Naive thymus-derived CD8-positive, alpha-beta T cell (primary cell): ENCODE data around the gene USP49. TPM values are rescaled to one million over a fixed set of nuclear protein-coding genes. Genes with fewer than 3 reads are reported as not detected.
A peak's percentile ranks its signal among the peaks of the same experiment; 100 is the strongest.

Source experiments
- ATAC-seq, 2 donors: fragments of 150-1000 bp; cut with Tn5 transposase in 1 of 2; sonication (Bioruptor Pico), chemical (Tn5 transposase) in 1 of 2; 1 replicate in 1 of 2; 2 replicates in 1 of 2; pipeline ENCODE4 v1.10.0; 2021; ENCODE audit warnings: mild to moderate bottlenecking in 2 of 2, moderate library complexity in 2 of 2
- POLR2A ChIA-PET: fragments of 350-600 bp; sonication (Branson Sonifier 250); formaldehyde crosslinking; loops from one replicate; lab custom pipeline; 2021; ENCODE audit warnings: antibody characterized with exemption; lab: Charles Lee
- DNase-seq, 10 donors: peaks; one replicate each; pipeline versions ENCODE4 v3.0.0 to v3.0.0-alpha.2; 2020 to 2022
- H3K27ac Mint-ChIP-seq, 10 donors: one replicate each; pipeline ENCODE4 v1.8.0; 2020 to 2022; ENCODE audit warnings: mild to moderate bottlenecking in 10 of 10, mixed read lengths in 10 of 10, moderate library complexity in 4 of 10, inconsistent platforms in 1 of 10
- H3K27me3 Mint-ChIP-seq, 5 donors: one replicate each; pipeline ENCODE4 v1.8.0; 2021 to 2022; ENCODE audit warnings: mixed read lengths in 5 of 5
- H3K36me3 Mint-ChIP-seq, 3 donors: one replicate each; pipeline ENCODE4 v1.8.0; 2020 to 2022; ENCODE audit warnings: mixed read lengths in 3 of 3, mild to moderate bottlenecking in 2 of 3, inconsistent platforms in 1 of 3
- H3K4me1 Mint-ChIP-seq, 4 donors: one replicate each; pipeline ENCODE4 v1.8.0; 2021 to 2022; ENCODE audit warnings: mixed read lengths in 4 of 4
- H3K4me3 Mint-ChIP-seq, 10 donors: one replicate each; pipeline ENCODE4 v1.8.0; 2020 to 2022; ENCODE audit warnings: mild to moderate bottlenecking in 10 of 10, mixed read lengths in 10 of 10, moderate library complexity in 6 of 10, inconsistent platforms in 1 of 10
- H3K9me3 Mint-ChIP-seq, 9 donors: one replicate each; pipeline ENCODE4 v1.8.0; 2020 to 2022; ENCODE audit warnings: mixed read lengths in 9 of 9, mild to moderate bottlenecking in 3 of 9, inconsistent platforms in 1 of 9, moderate library complexity in 1 of 9
- polyA plus RNA-seq, 3 donors: library from polyadenylated mRNA; unstranded; fragments of 300-500 nt; fragmentation: Illumina TruSeq; gene quantifications; one replicate each; pipeline ENCODE4 v1.2.3, GENCODE V29; 2021
- total RNA-seq, 8 experiments: library from RNA in 2 of 8; stranded (reverse) in 2 of 8; gene quantifications; one replicate each; pipeline ENCODE4 v1.2.3 and lab custom pipeline; 2021 to 2026

The USP49 gene
- total and polyA plus RNA-seq, 5 experiments from 2014 or later, result 0.34 to 3.0 (median 0.48) TPM

DNA sequence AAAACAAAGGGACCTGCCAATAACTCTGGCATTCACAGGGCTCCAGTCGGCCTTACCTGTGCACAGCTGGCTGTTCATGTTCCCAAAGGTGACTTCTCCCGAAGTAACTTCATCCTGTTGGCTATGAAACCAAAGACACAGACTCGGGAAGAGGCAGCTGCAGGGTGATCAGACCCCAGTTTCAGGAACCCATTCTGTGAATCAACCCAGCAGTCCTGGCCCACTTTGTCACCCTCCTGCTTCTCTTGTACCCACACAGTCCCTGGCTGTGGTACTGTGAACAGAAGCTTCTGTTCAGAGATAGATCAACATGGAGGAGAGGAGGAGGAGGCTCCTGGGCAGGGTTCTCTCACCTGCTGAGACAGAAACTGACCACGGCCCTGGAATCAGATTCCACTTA is 139.3 kb downstream of the USP49 start:
- Mint-ChIP-seq H3K27me3 (peaks cover 0 to 4% (median 0%) of the 10 kb centered on the region in 5 donors), H3K9me3 (no peaks in the 10 kb centered on the region), H3K4me3 (no peak overlapping the region), H3K27ac (peak overlapping the region in 1 of 10 donors; percentile 7), H3K4me1 (peaks cover 0 to 16% (median 2%) of the 10 kb centered on the region in 4 donors), H3K36me3 (no peaks in the 10 kb centered on the region)
- DNase-seq (no peak), ATAC-seq (no peak)
- POLR2A ChIA-PET, result no interaction called here

DNA sequence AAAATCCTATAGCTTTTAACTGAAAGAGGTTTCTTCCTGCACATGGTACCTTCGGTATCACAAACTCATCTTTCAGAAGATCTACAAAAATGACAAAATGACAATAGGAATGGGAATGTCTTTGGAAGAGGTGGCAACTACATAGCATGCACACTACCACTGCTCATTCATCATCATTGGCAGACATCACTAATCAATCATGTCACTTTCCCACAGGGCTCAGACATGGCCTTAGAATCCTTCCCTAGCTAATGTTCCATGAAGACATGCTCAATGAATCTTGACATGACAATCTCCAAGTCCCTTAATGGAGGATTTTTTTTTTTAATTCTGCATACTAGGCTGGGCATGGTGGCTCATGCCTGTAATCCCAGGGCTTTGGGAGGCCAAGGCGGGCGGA is 144.8 kb downstream of the USP49 start:
- no peaks in the 10 kb centered on the region for H3K36me3 Mint-ChIP-seq
- no peaks in the 10 kb centered on the region for H3K9me3 Mint-ChIP-seq
- POLR2A ChIA-PET, result no interaction called here
- no peak overlapping the region for H3K27ac Mint-ChIP-seq
- no peaks in the 10 kb centered on the region for H3K4me1 Mint-ChIP-seq
- ATAC-seq (no peak), DNase-seq (no peak)
- no peak overlapping the region for H3K4me3 Mint-ChIP-seq
- peaks cover 0 to 6% (median 3%) of the 10 kb centered on the region in 5 donors for H3K27me3 Mint-ChIP-seq

DNA sequence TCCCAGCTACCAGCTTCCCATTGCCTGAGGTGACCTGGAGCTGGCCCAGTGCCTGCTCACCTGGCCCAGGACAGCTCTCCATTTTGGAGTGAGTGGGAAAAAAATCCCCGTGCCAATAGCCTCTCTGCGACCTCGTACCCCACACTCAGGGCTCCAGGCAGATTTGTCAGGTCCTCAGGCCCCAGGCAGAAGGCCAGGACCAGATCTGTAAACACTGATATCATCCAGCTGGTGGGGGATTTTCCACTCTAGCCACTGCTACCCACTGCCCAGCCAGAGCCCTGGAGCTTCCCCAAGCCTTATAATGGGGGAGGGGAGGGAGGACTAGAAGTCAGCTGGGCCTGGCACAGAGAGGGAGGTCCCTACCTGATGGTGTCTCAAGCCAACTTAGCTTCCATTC is 146.6 kb downstream of the USP49 start:
- ATAC-seq, result no peak
- Mint-ChIP-seq H3K4me1 (no peaks in the 10 kb centered on the region), H3K27ac (no peak overlapping the region), H3K4me3 (no peak overlapping the region), H3K9me3 (no peaks in the 10 kb centered on the region), H3K27me3 (peaks cover 0 to 5% (median 0%) of the 10 kb centered on the region in 5 donors), H3K36me3 (no peaks in the 10 kb centered on the region)
- POLR2A ChIA-PET, result interaction anchor here (0.6 kb wide), 1 partner anchor 194 kb away, joined by 5 read pairs; no protein-coding TSS in a partner anchor
- no peak for DNase-seq

DNA sequence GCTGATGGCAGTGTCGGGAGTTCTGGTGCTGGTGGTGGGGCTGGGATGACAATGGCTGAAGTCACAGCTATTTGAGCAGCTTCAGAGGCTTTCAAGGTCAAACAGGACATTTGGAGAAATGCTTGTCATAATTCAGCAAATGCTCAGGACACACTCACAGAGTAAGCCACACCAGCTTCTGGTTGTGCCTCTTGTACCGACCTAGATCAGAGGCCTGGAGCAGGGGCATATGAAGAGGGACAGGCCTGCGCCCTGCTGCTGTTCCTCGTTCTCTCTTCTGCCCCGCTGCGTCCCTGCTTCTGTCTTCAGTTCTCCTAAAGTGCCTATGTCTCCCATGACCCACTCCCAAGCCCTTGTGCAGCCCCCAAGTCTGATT is 147.1 kb downstream of the USP49 start:
- Mint-ChIP-seq H3K27me3 (peaks cover 0 to 5% (median 0%) of the 10 kb centered on the region in 5 donors), H3K4me1 (no peaks in the 10 kb centered on the region), H3K9me3 (no peaks in the 10 kb centered on the region), H3K4me3 (no peak overlapping the region), H3K27ac (no peak overlapping the region), H3K36me3 (no peaks in the 10 kb centered on the region)
- no peak for DNase-seq
- POLR2A ChIA-PET, result interaction anchor here (0.6 kb wide), 1 partner anchor 195 kb away, joined by 5 read pairs; no protein-coding TSS in a partner anchor
- ATAC-seq, result no peak

DNA sequence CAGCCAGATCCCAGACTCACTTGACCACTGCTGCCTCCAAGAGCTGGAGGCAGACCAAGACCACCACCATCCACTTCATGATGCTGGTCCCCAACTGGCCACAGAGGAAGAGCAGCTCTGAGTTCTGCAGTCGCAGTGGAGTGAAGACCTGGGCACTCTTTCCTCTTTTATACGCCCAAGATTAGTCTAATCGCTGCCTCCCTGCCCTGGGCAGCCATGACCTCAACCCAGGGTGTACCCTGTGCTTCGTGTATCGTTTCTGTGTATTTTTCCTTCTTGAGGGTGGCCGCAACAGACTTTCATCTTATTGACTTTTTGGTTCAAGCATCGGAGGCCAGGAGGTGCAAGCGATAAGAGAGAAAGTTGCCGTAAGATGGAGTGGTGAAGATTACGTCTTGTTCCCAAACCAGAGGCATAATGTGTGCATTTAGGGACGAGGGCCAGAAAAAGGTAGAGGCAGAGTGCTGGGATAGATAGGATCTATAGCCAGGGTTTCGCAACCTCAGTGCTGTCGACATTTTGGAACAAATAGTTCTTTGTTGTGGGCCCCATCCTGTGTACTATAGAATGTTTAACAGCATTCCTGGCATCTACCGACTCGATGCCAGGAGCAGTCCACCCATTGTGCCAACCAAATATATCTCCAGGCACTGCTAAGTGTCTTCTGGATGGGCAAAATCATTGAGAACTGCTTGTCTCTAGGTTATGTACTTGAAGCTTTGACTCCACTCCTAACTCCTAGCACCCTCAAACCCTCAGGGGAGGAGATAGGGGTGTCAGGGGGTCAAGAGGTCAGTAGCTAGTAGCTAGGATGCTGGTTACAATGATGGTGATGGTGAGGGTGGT is 147.7 kb downstream of the USP49 start, which contains the start of gene PGC:
Gene PGC, minus strand, starts transcription at position 142 of the 846 bp plus-strand sequence. Its CDS starts 63 bp downstream, at position 79.
- no peaks in the 10 kb centered on the region for H3K4me1 Mint-ChIP-seq
- no peak for ATAC-seq
- no peak within 1 kb of the TSS for H3K4me3 Mint-ChIP-seq
- POLR2A ChIA-PET, result no interaction called here
- H3K36me3 Mint-ChIP-seq, result no peaks in the 10 kb centered on the region
- no peaks in the 10 kb centered on the region for H3K9me3 Mint-ChIP-seq
- H3K27ac Mint-ChIP-seq, result no peak within 1 kb of the TSS
- DNase-seq, result no peak
- peaks cover 0 to 5% (median 0%) of the 10 kb centered on the region in 5 donors for H3K27me3 Mint-ChIP-seq

DNA sequence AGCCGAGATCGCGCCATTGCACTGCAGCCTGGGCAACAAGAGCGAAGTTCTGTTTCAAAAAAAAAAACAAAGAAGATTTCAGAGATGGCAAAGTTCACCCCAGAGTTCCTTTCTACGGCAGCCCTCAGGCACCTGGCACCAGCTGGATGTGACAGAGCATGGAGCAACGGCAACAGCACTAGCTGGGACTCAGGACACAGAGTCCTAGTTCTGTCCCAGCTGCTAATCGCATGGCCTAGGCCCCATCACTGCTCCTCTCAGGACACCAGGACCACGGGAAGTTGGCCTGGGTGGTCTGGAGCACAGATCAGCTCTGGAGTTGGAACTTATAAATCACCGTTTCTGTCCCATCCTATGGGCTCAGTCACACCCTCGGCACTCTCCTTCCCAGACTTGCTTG is 149.1 kb downstream of the USP49 start:
- Mint-ChIP-seq H3K27ac (no peak overlapping the region), H3K27me3 (peaks cover 0 to 5% (median 0%) of the 10 kb centered on the region in 5 donors), H3K4me1 (no peaks in the 10 kb centered on the region), H3K4me3 (no peak overlapping the region), H3K36me3 (no peaks in the 10 kb centered on the region), H3K9me3 (no peaks in the 10 kb centered on the region)
- ATAC-seq, result no peak
- POLR2A ChIA-PET, result interaction anchor here (0.7 kb wide), 2 partner anchors 12 to 41 kb away, joined by 3 to 4 read pairs; partner anchors contain the start of gene TOMM6
- DNase-seq, result no peak

DNA sequence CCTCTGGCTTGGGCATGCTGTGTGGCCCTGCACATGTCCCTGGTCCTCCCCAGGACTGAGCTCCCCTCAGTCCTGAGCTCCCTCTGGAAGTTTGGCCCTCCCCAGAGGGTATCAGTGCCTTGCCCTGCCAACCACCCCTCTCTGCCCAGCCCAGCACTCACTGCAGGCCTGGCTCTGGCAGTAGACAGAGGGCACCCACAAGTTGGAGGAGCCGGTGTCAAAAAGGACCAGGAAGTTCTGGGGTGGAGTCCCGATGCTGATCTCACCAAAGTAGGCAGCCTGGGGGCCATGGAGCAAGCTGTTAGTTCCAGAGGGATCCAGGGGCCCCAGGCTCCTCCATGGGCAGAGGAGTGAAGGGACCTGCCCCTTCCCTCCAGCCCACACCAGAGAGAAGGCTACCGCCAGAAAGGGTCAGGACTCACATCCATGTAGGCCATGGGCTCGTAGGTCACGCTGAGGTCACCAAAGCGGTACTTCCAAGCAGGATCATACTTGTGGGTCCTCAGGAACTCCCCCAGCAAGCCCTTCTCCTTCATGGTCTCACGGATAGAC is 150.9 kb downstream of the USP49 start:
- Mint-ChIP-seq H3K9me3 (no peaks in the 10 kb centered on the region), H3K27me3 (no peaks in the 10 kb centered on the region), H3K4me1 (no peaks in the 10 kb centered on the region), H3K36me3 (no peaks in the 10 kb centered on the region), H3K27ac (no peak overlapping the region), H3K4me3 (no peak overlapping the region)
- DNase-seq (no peak), ATAC-seq (no peak)
- POLR2A ChIA-PET, result no interaction called here

- POLR2A ChIA-PET, result no interaction called here
- Mint-ChIP-seq H3K4me1 (no peaks in the 10 kb centered on the region), H3K27me3 (no peaks in the 10 kb centered on the region), H3K27ac (peak overlapping the region in 2 of 10 donors; percentile 58 to 68), H3K9me3 (no peaks in the 10 kb centered on the region), H3K4me3 (no peak overlapping the region), H3K36me3 (no peaks in the 10 kb centered on the region)
- ATAC-seq (no peak), DNase-seq (no peak)
Measured at GRCh38 chr6:41743406-41744235, 151.6 kb downstream of the USP49 start.

DNA sequence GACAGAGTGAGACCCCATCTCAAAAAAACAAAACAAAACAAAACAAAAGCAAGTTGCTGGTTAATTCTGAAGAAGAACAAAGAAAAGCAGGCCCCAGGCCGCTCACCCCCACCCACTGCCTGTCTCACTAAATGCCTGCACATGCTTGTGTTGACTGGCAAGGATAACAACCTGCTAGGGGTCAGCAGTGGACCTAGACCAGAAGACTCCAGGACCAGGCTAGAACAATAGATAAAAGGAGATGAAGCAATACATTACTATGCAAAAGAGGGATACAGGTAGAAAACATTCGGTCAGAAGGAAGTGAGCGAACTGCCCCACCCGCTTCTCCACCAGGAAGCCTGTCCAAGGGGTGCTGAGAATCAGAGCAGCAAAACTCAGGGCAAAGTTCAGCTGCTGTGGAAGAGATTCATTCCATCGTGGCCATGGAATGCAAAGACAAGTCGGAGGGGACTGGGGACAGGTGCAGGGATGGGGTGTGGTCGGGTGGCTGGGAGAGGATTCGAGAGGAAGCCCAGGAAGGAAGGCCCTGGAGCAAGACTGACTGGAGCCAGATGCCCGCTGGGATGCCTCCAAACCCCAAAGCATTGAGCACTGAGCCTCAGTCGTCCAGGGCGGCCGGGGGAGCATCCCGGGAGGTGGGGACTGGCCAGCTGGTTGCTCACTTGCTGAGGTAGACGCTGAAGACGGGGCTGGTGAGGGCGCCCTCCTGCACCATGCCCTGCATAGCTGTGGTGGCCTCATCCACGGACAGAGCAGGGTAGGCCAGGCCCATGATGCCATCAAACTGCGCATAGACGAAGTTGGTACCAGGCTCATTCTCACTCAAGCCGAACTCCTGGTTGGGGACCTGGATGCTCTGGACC is 153.3 kb downstream of the USP49 start:
- H3K4me1 Mint-ChIP-seq, result no peaks in the 10 kb centered on the region

GRCh38 chr6:41740366-41741162 is 154.6 kb downstream of the USP49 start:
- Mint-ChIP-seq H3K36me3 (no peaks in the 10 kb centered on the region), H3K27ac (no peak overlapping the region), H3K4me3 (no peak overlapping the region), H3K4me1 (peaks cover 0 to 7% (median 3%) of the 10 kb centered on the region in 4 donors), H3K9me3 (no peaks in the 10 kb centered on the region), H3K27me3 (no peaks in the 10 kb centered on the region)
- ATAC-seq (no peak), DNase-seq (no peak)
- POLR2A ChIA-PET, result no interaction called here

More for the DNA sequence above, 153.3 kb downstream of the USP49 start:
- POLR2A ChIA-PET, result no interaction called here
- no peak overlapping the region for H3K4me3 Mint-ChIP-seq
- H3K36me3 Mint-ChIP-seq, result no peaks in the 10 kb centered on the region
- DNase-seq, result no peak
- H3K27me3 Mint-ChIP-seq, result no peaks in the 10 kb centered on the region
- ATAC-seq, result no peak
- H3K27ac Mint-ChIP-seq, result peak overlapping the region in 1 of 10 donors; percentile 35
- H3K9me3 Mint-ChIP-seq, result no peaks in the 10 kb centered on the region
